ENCODE measurements around the gene PEX14.

PEX14 gene

DNA sequence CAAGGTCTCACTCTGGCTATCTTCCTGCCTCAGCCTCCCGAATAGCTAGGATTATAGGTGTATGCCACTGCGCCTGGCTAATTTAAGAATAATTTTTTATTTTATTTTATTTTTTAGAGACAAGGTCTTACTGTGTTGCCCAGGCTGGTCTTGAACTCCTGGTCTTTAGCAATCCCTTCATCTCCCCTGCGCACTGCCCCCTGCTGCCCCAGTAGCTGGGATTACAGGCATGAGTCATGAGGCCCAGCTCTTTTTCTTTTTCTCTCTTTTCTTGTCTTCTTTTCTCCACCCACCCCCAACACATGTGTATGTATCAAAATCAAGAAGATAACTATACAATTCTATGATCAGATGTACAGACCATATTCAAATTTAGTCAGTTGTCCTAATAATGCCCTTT lies 87.2 kb downstream of the PEX14 start:
- H3K36me3 ChIP-seq (ENCODE audit: insufficient read depth, low read length): no peaks in the 10 kb centered on the region
- H3K9ac ChIP-seq (ENCODE audit: low read length): no peak overlapping the region
- no peak overlapping the region for H3K4me2 ChIP-seq (ENCODE audit: low read length)
- no peaks in the 10 kb centered on the region for H3K27me3 ChIP-seq (ENCODE audit: insufficient read depth, low read length)
- no peaks in the 10 kb centered on the region for H3F3A ChIP-seq (ENCODE audit: insufficient read depth, low read length)
- no peak overlapping the region for H3K4me3 ChIP-seq (ENCODE audit: low read depth, low read length, poor library complexity, severe bottlenecking)
- H3K9me3 ChIP-seq (ENCODE audit: low read length): no peaks in the 10 kb centered on the region
- H3K27ac ChIP-seq (ENCODE audit: low read depth, low read length, poor library complexity, severe bottlenecking): no peak overlapping the region
- H3K79me2 ChIP-seq (ENCODE audit: insufficient read depth, low read length): no peaks in the 10 kb centered on the region
- TF ChIP-seq, protein P1, sequence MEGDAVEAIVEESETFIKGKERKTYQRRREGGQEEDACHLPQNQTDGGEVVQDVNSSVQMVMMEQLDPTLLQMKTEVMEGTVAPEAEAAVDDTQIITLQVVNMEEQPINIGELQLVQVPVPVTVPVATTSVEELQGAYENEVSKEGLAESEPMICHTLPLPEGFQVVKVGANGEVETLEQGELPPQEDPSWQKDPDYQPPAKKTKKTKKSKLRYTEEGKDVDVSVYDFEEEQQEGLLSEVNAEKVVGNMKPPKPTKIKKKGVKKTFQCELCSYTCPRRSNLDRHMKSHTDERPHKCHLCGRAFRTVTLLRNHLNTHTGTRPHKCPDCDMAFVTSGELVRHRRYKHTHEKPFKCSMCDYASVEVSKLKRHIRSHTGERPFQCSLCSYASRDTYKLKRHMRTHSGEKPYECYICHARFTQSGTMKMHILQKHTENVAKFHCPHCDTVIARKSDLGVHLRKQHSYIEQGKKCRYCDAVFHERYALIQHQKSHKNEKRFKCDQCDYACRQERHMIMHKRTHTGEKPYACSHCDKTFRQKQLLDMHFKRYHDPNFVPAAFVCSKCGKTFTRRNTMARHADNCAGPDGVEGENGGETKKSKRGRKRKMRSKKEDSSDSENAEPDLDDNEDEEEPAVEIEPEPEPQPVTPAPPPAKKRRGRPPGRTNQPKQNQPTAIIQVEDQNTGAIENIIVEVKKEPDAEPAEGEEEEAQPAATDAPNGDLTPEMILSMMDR (IDR thresholded peaks at IDR 0.05; ENCODE audit: low read length): no peak
- no peak for TF ChIP-seq EZH2 (IDR thresholded peaks at IDR 0.05; ENCODE audit: borderline replicate concordance, low read length)
- no peak overlapping the region for H2AFZ ChIP-seq (ENCODE audit: low read length)
- no peaks in the 10 kb centered on the region for H3K9me2 ChIP-seq (ENCODE audit: low read depth, low read length)
- no peaks in the 10 kb centered on the region for H3K4me1 ChIP-seq (ENCODE audit: insufficient read depth, low read length, severe bottlenecking)
- no peaks in the 10 kb centered on the region for H4K20me1 ChIP-seq (ENCODE audit: insufficient read depth, low read length)

DNA sequence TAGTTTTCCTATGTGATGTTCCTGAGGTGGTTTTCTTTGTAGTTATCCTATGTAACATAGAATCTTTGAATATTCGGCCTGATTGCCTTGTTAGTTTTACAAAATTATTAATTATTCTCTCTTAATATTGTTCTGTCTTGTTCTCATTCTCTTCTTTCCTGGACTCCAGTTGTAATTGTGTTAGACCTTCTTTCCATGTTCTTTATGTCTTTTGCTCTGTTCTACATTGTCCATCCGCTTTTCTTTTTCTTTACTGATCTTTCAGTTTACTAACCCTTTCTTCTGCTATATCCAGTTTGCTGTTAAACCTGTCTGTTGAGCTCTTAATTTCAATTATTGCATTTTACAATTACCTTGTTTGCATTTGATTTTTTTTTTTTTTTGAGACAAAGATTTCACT lies 89.3 kb downstream of the PEX14 start:
- Histone ChIP-seq H3K9me3 (ENCODE audit: low read length) (no peaks in the 10 kb centered on the region), H3K4me1 (ENCODE audit: insufficient read depth, low read length, severe bottlenecking) (no peaks in the 10 kb centered on the region), H3K4me3 (ENCODE audit: low read depth, low read length, poor library complexity, severe bottlenecking) (no peak overlapping the region), H4K20me1 (ENCODE audit: insufficient read depth, low read length) (no peaks in the 10 kb centered on the region), H3K36me3 (ENCODE audit: insufficient read depth, low read length) (no peaks in the 10 kb centered on the region), H2AFZ (ENCODE audit: low read length) (no peak overlapping the region), H3K27ac (ENCODE audit: low read depth, low read length, poor library complexity, severe bottlenecking) (no peak overlapping the region), H3K79me2 (ENCODE audit: insufficient read depth, low read length) (no peaks in the 10 kb centered on the region), H3K9ac (ENCODE audit: low read length) (no peak overlapping the region), H3K27me3 (ENCODE audit: insufficient read depth, low read length) (no peaks in the 10 kb centered on the region), H3F3A (ENCODE audit: insufficient read depth, low read length) (no peaks in the 10 kb centered on the region), H3K4me2 (ENCODE audit: low read length) (no peak overlapping the region), H3K9me2 (ENCODE audit: low read depth, low read length) (no peaks in the 10 kb centered on the region)
- TF ChIP-seq EZH2 (IDR thresholded peaks at IDR 0.05; ENCODE audit: borderline replicate concordance, low read length): no peak
- TF ChIP-seq, protein P1 (IDR thresholded peaks at IDR 0.05; ENCODE audit: low read length): no peak

DNA sequence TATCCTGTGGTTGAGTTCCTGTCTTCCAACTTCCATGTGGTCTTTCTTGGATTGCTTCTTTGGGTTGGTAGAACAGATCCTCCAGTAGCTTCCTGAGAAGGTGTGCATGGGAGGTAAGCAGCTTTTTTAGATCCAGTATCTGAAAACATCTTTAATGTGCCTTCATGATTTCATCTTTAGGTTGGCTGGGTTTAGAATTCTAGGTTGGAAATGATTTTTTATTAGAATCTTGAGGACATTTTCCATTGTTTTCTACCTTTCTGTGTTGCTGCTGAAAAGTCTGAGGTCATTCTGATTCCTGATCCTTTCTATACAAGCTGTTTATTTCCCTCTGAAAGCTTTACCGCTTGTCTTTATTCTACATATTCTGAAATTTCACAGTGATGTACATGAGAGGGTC lies 94.8 kb downstream of the PEX14 start:
- no peaks in the 10 kb centered on the region for H3F3A ChIP-seq (ENCODE audit: insufficient read depth, low read length)
- H3K9me3 ChIP-seq (ENCODE audit: low read length): no peaks in the 10 kb centered on the region
- no peaks in the 10 kb centered on the region for H4K20me1 ChIP-seq (ENCODE audit: insufficient read depth, low read length)
- no peak for TF ChIP-seq EZH2 (IDR thresholded peaks at IDR 0.05; ENCODE audit: borderline replicate concordance, low read length)
- TF ChIP-seq, protein P1 (IDR thresholded peaks at IDR 0.05; ENCODE audit: low read length): no peak
- H3K9me2 ChIP-seq (ENCODE audit: low read depth, low read length): no peaks in the 10 kb centered on the region
- H3K4me3 ChIP-seq (ENCODE audit: low read depth, low read length, poor library complexity, severe bottlenecking): no peak overlapping the region
- no peaks in the 10 kb centered on the region for H3K4me1 ChIP-seq (ENCODE audit: insufficient read depth, low read length, severe bottlenecking)
- no peaks in the 10 kb centered on the region for H3K27me3 ChIP-seq (ENCODE audit: insufficient read depth, low read length)
- no peak overlapping the region for H3K4me2 ChIP-seq (ENCODE audit: low read length)
- H3K27ac ChIP-seq (ENCODE audit: low read depth, low read length, poor library complexity, severe bottlenecking): no peak overlapping the region
- no peak overlapping the region for H2AFZ ChIP-seq (ENCODE audit: low read length)
- H3K9ac ChIP-seq (ENCODE audit: low read length): no peak overlapping the region
- no peaks in the 10 kb centered on the region for H3K79me2 ChIP-seq (ENCODE audit: insufficient read depth, low read length)
- no peaks in the 10 kb centered on the region for H3K36me3 ChIP-seq (ENCODE audit: insufficient read depth, low read length)
